Mesenteric fat pad (tissue), 1 donor: ENCODE results near the gene CFAP46. TPM values are rescaled to one million over a fixed set of nuclear protein-coding genes. Genes with fewer than 3 reads are reported as not detected.
"Not testable (repeated sequence)": the region's sequence is repeated elsewhere in the genome, so short reads cannot be mapped to it uniquely, and the experiment has no call there.

ENCODE experiments used
- DNase-seq: peaks from one replicate; pipeline ENCODE4 v3.0.0-alpha.2; 2020; ENCODE audit warnings: low spot score
- total RNA-seq: library from RNA; stranded (reverse); fragmentation: NEBNext Ultra II Directional; extraction: Animal tissue kit (Norgen Biotek cat#: 25700); gene quantifications from one replicate; pipeline ENCODE4 v1.2.1, GENCODE V29; 2021
- donor health status: DM: yes; HTN: yes; CAD: no.

Gene CFAP46
- total RNA-seq, 1 donor from 2014 or later = not detected

DNA sequence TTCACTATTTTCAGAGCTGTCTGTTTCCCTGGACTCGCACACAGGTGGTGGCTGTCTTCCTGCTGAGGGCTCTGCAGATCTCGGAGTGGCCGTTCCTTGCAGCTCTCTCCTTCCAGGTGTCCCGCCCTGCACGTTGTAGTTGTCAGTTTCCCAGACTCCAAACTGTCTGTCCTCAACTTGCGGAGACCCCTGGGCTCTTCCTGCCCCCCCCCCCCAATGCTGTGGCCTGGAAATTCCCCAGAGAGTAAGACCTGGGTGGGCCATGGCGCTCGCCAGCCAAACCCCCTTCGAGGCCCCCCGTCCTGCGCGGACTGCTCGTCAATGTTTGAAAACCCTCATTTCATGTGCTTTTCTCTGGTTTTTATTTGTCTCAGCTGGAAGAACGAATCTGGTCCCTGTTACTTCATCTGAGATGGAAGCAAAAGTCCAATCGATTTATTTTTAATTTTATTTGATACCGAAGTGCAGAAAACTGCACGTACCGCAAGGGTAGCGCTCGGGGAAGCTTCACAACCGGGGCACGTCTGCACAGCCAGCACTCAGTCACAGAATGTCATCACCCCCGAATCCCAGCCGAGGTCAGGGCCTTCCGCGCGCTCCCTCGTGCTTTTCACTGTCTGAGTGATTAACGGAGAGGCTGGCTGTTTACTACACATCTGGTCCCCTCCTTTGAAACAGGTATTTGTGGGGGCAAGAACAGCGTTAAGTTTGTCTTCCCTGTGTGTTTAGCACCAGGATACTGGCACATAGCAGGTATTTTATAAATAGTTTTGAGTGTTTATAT lies 110.0 kb downstream of the CFAP46 start:
- peak; percentile 71 for DNase-seq

DNA sequence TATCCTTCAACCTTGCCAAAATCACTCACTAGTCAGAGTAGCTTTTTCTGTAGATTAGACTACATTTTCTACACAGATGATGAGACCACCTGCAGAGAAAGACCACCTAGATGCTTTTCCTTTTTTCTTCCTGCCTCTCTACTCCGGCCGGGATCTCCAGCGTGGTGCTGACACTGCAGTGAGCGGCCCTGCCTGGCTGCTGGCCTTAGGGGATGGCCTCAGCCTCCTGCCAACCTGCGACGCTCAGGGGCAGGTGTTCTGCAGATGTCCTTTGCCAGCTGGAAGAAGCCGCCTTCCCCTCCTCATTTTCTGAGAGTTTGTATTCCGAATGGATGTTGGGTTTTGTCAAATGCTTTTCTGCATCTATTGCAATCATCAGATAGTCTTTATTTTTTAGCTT lies 113.0 kb downstream of the CFAP46 start:
- peak; percentile 41 for DNase-seq

DNA sequence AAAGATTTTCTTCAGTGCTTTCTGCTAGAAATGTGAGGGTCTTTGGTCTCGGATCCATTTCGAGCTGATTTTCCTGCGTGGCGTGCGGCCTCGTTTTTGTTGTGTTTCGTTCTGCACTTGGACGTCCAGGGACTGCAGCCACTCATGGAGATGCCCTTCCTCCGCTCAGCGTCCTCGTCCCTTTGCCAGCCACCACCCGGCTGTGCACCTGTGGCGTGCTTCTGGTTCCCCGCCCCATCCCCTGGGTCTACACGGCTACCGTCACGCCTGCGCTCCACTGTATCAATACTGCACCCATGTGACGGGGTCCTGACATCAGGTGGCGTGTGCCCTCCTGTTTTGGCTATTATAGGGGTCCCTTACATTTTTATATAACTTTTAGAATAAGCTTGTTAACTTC lies 113.7 kb downstream of the CFAP46 start:
- DNase-seq = peak; percentile 75

DNA sequence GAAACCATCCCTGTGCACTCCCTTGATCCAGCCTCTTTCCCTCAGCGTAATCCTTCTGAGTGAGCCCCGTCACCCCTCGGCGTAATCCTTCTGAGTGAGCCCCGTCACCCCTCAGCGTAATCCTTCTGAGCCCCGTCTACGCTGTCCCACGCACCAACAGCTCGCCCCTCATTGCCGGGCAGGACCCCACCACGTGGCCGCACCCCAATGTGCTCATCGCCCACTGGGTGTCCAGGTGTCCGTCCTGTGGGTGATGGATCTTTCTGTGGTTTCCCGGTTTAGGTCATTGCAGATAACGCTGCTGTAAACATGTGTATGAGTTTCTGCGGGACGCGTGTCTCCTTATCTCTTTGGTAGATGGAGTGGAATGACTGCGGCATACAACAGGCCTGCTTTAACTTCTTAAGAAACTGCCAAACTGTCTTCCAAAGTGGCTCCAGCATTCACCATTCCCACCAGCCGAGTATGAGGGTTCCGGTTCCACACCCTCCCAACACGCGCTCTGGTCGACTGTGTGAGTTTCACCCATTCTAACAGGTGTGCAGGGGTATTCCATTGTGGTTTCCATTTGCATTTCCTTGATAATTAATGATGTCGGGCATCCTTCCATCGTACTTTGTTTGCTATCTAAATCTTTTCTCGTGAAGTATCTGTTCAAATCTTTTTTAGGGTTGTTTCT lies 114.4 kb downstream of the CFAP46 start:
- peak; percentile 82 for DNase-seq

DNA sequence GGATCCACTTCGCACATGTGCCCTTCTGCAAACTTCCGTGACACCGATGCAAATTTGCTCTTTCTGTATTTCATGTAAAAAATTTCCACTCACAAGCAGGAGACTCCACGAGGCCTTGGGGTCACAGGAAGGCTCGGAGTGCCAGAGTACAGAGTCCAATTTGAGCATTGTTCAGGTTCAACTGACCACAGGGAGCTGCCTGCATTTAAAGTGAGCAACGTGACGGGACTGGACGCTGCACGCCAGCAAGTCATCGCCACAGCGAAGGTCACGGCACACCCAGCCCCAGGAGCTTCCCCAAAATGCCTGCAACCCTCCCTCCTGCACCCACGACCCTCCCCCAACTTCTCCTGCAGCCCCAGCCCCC lies 115.0 kb downstream of the CFAP46 start:
- no peak for DNase-seq

DNA sequence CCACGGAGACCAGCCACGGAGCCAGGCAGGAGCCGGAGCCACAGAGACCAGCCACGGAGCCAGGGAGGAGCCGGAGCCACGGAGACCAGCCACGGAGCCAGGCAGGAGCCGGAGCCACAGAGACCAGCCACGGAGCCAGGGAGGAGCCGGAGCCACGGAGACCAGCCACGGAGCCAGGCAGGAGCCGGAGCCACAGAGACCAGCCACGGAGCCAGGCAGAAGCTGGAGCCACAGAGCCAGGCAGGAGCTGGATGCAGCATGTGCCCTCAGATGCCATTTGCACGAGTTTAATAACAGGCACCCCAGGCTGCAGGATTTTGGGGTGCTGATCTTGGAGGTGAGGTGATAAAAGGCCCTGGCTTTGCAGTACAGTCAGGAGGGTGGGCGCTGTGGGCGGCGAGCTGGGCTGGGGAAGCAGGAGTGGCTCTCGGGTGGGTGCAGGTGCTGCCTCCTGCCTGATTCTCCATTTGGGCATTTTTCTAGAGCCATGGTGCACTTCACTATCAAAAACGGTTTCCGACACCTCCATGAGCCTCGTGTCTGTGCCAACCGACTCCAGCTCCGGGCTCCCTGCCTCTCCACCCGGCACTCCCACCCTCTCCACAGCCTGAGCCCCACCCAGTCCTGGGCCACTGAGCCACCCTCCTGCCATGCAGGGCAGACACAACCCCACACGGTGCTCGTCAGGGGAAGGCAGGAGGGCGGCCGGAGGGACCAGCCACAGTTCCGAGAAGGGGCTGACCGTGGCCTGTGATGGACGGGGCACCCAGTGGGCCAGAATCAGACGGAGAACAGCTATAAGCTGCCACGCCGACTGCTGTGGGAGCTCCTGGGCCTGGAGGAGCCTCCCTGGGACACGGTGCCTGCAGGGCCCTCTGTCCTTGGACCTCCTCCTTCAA lies 115.6 kb downstream of the CFAP46 start:
- peak; percentile 49 for DNase-seq

DNA sequence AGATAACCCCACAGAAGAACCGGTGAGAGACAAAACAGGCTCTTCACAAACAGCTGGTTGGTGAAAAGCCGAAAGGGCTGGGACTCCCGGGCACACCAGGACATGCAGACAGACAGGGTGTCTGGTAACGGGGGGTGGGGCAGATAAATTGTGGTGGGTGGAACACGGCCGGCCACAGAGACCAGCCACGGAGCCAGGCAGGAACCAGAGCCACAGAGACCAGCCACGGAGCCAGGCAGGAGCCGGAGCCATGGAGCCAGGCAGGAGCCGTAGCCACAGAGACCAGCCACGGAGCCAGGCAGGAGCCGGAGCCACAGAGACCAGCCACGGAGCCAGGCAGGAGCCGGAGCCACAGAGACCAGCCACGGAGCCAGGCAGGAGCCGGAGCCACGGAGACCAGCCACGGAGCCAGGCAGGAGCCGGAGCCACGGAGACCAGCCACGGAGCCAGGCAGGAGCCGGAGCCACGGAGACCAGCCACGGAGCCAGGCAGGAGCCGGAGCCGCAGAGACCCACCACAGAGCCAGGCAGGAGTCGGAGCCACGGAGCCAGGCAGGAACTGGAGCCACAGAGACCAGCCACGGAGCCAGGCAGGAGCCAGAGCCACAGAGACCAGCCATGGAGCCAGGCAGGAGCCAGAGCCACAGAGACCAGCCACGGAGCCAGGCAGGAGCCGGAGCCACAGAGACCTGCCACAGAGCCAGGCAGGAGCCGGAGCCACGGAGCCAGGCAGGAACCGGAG lies 116.4 kb downstream of the CFAP46 start:
- not testable (repeated sequence) for DNase-seq

DNA sequence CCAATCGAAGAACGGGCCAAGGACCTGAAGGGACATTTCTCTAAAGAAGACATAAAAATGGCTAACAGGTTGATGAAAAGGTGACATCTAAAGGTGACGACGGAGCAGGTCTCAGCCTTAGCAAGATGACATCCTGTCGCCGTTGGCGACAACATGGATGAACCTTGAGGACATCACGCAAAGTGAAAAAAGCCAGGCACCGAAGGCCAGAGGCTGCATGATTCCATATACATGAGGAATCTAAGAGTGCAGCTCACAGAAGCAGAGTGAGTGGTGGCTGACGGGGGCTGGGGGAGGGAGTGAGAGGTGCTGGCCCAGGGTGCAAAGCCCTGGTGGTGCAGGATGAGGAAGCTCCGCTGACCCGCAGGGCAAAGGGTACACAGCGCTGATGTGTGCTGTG lies 122.3 kb downstream of the CFAP46 start:
- DNase-seq = no peak

DNA sequence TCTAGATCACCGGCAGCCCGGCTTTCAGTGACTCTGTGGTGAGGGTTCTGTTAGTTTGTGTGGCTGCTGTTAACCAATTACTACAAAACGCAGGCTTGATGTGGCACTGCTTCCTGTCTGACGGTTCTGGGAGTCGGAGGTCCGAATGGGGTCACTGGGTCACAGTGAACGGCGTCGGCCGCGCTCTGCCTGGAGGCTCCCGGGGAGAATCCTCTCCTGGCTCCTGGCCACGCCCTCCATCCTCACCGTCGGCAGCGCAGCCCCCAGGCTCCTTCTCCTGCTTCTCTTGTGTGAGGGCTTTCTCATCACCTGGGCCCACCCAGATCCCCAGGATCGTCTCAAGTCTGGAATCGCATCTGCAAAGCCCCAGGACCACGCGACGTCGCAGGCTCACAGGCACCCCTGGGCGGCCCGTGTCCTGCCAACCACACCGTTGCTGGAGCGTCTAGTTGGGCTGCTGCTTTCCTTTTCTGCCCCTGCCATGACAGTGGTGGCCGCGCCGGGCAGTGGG lies 124.6 kb downstream of the CFAP46 start:
- DNase-seq = no peak

DNA sequence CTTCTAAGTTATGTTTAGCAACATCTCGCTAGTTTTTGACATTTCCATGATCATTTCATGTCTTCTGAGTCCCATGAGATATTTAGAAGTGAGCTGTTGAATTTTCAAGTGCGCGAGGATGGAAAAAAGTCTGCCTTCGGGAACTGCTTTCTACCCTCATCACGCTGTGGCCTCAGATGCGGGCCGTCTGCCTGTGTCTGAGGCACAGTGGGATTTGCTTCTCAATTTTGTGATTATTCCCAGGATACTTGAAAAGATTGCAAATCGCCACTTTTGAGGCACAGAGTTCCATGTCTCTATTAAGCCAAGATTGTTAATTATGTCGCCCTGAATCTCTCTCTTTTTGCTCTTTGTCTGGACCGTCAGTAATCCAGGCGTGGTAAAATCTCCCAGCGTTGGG lies 125.7 kb downstream of the CFAP46 start:
- DNase-seq = no peak

DNA sequence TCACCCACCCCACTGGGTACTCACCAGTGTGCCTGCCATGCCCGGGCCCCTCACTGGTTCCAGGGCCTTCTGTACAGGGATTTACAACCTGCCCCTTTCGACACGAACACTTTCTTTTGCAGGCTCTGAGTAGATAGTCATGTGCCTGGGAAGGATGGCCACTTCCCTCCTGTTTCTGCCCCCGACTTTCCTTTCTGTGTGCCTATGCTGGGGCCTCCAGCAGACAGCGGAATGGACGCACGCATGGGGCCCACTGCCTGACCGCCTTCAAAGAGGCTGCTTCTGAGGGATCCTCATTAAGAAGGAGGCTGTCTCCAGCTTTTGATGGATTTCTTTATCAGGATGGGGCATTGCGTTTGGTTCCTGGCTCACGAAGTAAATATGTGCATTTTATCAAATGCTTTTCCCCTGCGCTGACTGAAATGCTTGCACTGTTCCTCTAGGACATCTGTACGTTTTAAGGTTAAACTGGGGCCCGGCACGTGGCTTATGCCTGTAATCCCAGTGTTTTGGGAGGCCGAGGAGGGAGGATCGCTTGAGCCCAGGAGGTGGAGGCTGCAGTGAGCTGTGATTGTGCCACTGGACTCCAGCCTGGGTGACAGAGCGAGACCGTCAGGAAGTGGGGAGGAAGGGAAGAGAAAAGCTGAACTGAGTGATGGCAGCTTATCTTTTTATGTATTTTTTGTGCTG lies 127.1 kb downstream of the CFAP46 start:
- DNase-seq = no peak

DNA sequence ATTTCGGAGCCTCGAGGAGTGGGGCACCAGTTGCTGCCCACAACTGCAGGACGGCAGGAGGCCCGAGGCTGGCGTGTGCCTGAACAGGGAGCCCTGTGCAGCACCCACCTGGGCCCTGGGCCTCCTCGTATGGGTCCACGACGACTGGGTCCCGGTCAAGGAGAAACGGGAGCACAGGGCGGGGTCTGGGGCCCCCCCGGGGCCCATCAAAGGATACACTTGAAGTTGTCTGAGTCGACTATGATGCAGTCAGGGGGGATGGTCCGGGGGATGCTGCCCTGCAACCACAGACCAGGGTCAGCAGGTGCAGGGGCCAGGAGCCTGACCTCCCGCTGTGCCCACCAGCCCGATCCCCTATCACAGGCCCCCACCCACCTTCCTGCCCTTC lies 127.9 kb downstream of the CFAP46 start:
- DNase-seq = no peak

DNA sequence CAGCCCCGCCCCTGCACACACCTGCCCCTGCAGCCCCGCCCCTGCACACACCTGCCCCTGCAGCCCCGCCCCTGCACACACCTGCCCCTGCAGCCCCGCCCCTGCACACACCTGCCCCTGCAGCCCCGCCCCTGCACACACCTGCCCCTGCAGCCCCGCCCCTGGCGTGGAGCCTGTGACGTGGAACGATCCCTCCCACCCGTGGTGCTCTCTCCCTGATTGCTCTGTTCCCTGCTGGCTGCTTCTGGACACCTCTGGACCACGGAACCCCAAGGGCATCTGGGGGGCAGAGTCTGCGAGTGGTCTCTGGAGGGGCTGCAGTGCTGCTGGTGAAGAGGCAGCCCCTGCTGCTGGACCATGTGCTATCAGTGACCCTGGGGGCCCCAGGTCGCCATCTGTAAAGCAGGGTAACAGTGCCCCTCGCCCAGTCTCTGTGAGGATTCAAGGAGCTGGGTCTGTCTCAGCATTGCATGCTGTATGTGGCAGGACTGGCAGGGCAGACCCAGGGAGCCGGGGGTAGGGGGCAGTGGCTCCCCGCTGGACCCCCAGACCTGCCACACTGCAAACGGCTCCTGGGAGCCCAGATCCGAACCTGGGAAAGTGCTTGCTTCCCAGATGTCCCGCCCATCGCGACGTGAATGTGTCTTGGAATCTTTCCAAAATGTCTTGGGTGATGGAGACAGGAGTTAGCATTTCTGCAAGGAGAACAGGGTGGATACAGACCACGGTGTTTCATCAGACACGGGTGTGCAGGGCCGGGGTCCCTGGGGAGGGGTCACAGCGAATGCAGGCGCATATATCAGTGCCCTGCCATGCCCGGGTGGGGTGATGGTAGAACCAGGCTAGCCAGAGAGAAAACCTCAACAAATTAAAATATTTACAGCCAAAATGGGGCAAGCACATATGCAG lies 128.6 kb downstream of the CFAP46 start:
- no peak for DNase-seq

DNA sequence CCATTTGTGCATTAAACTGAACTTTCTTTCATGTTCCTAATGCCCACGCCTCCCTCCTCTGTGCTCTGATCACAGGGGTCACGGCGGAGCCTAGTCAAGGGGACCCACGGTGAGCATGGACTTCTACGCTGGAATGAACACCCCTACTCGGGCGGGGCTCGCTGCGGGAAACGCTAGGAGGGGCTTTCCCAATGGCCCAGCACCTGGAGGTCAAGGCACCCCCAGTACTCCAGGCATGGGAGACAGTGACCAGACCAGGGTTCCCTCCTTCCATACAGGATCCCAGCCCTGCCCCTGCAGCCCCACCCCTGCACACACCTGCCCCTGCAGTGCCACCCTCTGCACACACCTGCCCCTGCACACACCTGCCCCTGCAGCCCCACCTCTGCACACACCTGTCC lies 129.4 kb downstream of the CFAP46 start:
- DNase-seq = no peak

DNA sequence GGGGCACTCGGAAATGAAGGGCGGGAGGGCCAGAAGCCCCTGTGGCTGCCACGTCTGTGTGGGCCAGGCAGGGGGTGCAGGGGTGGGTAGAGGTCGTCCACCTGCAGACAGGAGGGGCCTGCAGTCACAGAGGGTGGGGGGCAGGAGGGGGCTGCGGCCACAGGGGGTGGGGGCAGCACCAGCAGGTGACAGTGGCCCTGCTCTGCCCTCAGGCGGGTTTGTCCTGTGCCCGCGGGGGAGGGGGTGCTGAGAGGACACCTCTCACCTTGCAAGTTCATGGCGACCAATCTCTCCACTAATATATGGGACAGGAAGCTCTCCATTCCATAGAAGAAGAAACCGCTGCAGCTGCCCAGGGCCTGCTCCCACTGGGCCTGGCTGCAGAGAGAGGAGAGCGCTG lies 129.8 kb downstream of the CFAP46 start:
- DNase-seq = no peak

DNA sequence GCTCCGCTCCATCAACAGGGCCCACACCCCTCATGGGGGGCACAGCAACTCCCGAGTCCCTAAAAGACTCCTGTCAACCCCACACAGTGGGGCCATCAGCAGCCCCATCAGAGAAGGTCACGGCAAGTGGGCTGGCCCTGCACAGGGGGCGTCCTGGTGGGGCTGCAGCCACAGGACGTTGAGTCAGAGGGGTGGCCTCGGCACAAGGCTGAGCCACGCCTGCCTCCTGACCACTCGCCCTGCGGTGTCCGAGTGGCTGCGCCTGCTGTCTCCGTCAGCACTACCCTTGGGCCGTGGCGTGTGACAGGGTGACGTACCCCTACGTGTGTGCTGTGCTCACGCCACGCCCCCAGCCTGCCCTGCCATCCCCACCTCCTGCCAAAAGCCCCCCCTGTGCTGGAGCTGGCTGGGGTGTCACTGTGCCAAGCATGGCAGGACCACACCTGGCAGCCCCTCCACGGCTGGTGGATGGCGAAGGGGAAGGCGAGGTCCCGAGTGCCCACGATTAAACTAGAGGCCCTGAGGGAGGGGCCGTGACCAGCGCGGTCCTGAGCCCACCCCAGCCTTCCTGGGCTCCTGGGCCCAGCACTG lies 130.4 kb downstream of the CFAP46 start:
- DNase-seq = no peak

DNA sequence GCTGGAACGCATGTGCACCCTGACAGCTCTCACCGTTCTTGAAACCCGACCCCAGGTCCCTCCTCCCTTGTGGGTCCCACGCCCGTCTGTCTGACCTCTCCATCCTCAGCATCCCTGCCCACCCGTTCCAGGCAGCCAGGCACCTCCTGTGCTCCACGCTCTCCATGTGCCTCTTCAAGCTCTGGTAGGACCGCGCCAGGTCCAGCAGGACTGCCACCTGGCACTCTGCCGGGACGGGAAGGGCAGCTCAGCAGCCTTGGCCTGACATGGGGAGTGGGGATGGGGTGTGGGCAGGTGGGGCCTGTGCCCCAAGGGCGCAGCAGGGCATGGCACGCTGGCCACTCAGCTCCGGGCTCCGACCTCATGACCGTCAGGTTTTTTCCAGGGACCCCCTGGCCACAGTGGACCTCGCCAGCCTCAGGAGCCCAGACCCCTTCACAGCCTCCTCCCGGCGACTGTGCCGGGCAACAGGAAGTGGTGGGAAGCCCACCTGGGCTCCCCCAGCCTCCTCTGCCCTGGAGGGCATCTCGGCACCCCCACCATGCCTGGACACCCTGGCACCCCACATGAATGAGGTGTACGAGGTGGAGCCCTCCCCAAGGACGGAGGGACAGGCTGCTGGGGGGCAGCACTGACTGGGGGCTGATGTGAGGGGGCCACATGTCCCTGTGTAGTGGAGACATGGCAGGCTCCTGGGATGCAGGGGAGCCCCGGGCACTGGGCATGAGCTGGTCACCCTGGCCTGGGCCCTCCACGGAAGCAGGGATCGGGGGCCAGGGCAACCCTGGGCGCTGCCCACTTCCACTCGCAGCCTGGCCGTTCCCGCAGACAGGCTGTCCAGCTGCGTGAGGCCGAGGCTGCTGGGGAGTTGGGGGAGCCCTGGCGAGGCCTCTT lies 131.3 kb downstream of the CFAP46 start:
- DNase-seq = no peak
